Upper lobe of left lung (tissue), 4 donors: ENCODE measurements around the gene ABHD17A.

Source experiments
- EP300 ChIP-seq, 4 donors: sonication (generic); formaldehyde crosslinking; IDR thresholded peaks; one replicate each; pipeline ENCODE4 v1.5.1; 2017; ENCODE audit warnings: antibody characterized with exemption in 4 of 4, control low read depth in 2 of 4
- POLR2A ChIP-seq, 4 donors: fragments of 450-650 bp; IDR thresholded peaks; one replicate each; pipeline ENCODE4 v1.5.1; 2016 to 2017; ENCODE audit warnings: antibody characterized with exemption in 4 of 4, mild to moderate bottlenecking in 2 of 4
- POLR2AphosphoS5 ChIP-seq, 2 donors: sonication (generic); formaldehyde crosslinking; IDR thresholded peaks; one replicate each; pipeline ENCODE4 v1.5.1; 2017; ENCODE audit warnings: antibody characterized with exemption in 2 of 2
- TF ChIP-seq, protein P1 (sequence below), 6 experiments: fragments of 450-650 bp in 4 of 6; fragments of 200-600 bp in 2 of 6; sonication (generic) in 2 of 6; IDR thresholded peaks; one replicate each; pipeline ENCODE4 v1.5.1; 2016 to 2019; ENCODE audit warnings: antibody characterized with exemption in 6 of 6

DNA sequence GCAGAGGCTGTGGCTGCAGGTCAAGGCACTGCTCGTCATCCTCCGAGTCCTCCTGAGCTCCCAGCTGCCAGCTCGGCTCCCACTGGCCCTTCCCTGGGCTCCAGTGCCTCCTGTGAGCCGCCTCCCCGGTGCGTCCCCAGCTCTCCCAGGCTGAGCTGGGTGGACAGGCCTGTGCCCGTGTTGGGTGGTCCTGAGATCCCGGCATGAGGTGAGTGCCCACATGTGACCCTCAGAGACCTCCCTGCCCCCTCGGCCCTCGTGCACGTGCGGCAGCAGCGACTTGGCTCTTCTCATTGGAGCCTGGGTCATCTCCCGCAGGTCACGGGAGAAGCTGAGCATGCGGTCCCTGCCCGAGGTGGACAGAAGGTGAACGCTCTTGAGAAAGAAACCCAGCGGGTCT lies 35.3 kb upstream of the ABHD17A start:
- TF ChIP-seq, protein P1, sequence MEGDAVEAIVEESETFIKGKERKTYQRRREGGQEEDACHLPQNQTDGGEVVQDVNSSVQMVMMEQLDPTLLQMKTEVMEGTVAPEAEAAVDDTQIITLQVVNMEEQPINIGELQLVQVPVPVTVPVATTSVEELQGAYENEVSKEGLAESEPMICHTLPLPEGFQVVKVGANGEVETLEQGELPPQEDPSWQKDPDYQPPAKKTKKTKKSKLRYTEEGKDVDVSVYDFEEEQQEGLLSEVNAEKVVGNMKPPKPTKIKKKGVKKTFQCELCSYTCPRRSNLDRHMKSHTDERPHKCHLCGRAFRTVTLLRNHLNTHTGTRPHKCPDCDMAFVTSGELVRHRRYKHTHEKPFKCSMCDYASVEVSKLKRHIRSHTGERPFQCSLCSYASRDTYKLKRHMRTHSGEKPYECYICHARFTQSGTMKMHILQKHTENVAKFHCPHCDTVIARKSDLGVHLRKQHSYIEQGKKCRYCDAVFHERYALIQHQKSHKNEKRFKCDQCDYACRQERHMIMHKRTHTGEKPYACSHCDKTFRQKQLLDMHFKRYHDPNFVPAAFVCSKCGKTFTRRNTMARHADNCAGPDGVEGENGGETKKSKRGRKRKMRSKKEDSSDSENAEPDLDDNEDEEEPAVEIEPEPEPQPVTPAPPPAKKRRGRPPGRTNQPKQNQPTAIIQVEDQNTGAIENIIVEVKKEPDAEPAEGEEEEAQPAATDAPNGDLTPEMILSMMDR (IDR thresholded peaks at IDR 0.05) = no peak
- TF ChIP-seq POLR2AphosphoS5 (IDR thresholded peaks at IDR 0.05) (no peak), POLR2A (IDR thresholded peaks at IDR 0.05) (no peak), EP300 (IDR thresholded peaks at IDR 0.05) (no peak)
